IMR-90 (cell line): ENCODE data around the gene ZNG1B. TPM values are rescaled to one million over a fixed set of nuclear protein-coding genes. Genes with fewer than 3 reads are reported as not detected.
A peak's percentile ranks its signal among the peaks of the same experiment; 100 is the strongest.
"Not testable (repeated sequence)": the region's sequence is repeated elsewhere in the genome, so short reads cannot be mapped to it uniquely, and the experiment has no call there.

ENCODE experiments used
- ATAC-seq: fragments of 200-7000 bp; cut with Tn5 transposase; 2 replicates; pipeline ENCODE4 v1.9.1; 2020; ENCODE audit warnings: low read depth, mild to moderate bottlenecking, moderate library complexity
- BruUV-seq: library from RNA; stranded (reverse); fragments of 400-500 nt; replicated peaks from 2 replicates; lab custom pipeline; 2021; lab: Mats Ljungman, UMichigan
- CTCF ChIA-PET: fragments of 300-600 bp; formaldehyde crosslinking; extraction: SDS; loops from one replicate; lab custom pipeline; 2021; ENCODE audit warnings: antibody characterized with exemption; lab: Yijun Ruan, JAX
- POLR2A ChIA-PET: fragments of 300-600 bp; sonication (Branson Sonifier 250); formaldehyde crosslinking; loops from one replicate; lab custom pipeline; 2022; ENCODE audit warnings: antibody characterized with exemption; ENCODE audit not compliant: unreplicated experiment; lab: Charles Lee
- DNase-seq: peaks from one replicate; pipeline ENCODE4 v3.0.0; 2013
- H2AFZ ChIP-seq: replicated peaks from 2 replicates; pipeline ENCODE3; 2013; ENCODE audit warnings: low read length, mild to moderate bottlenecking; ENCODE audit not compliant: poor library complexity
- H2AK5ac ChIP-seq: 2 replicates; pipeline ENCODE4 v1.6.1; 2013; ENCODE audit warnings: low read depth, low read length, inconsistent platforms
- H2AK9ac ChIP-seq: replicated peaks from 2 replicates; pipeline ENCODE3; 2013; ENCODE audit warnings: mild to moderate bottlenecking, low read depth, low read length, moderate library complexity; ENCODE audit not compliant: poor library complexity
- H2BK120ac ChIP-seq: 2 replicates; pipeline ENCODE4 v1.6.1; 2013; ENCODE audit warnings: low read depth, low read length, inconsistent platforms
- H2BK15ac ChIP-seq: 3 replicates; pipeline ENCODE4 v1.6.1; 2013; ENCODE audit warnings: low read depth, low read length, inconsistent platforms
- H2BK20ac ChIP-seq: 2 replicates; pipeline ENCODE4 v1.6.1; 2013; ENCODE audit warnings: low read depth, mild to moderate bottlenecking, inconsistent platforms, low read length, moderate library complexity
- H2BK5ac ChIP-seq: 2 replicates; pipeline ENCODE4 v1.6.1; 2013; ENCODE audit warnings: mild to moderate bottlenecking, low read depth, low read length, inconsistent platforms; ENCODE audit not compliant: poor library complexity, severe bottlenecking
- H3K14ac ChIP-seq: replicated peaks from 2 replicates; pipeline ENCODE4 v1.6.1; 2013; ENCODE audit warnings: low read depth, low read length, inconsistent platforms
- H3K18ac ChIP-seq: 2 replicates; pipeline ENCODE4 v1.6.1; 2013; ENCODE audit warnings: low read depth, low read length, control low read depth
- H3K23ac ChIP-seq: 2 replicates; pipeline ENCODE4 v1.6.1; 2013; ENCODE audit warnings: low read depth, low read length, inconsistent platforms
- H3K27ac ChIP-seq: 2 replicates; pipeline ENCODE4 v1.5.1; 2013; ENCODE audit warnings: mild to moderate bottlenecking, control low read depth, low read length; ENCODE audit not compliant: insufficient read depth
- H3K27me3 ChIP-seq: 2 replicates; pipeline ENCODE4 v1.6.1; 2013; ENCODE audit warnings: low read length; ENCODE audit not compliant: control insufficient read depth, insufficient read depth
- H3K36me3 ChIP-seq: 2 replicates; pipeline ENCODE4 v1.6.1; 2013; ENCODE audit warnings: low read length, mixed read lengths; ENCODE audit not compliant: control insufficient read depth, insufficient read depth
- H3K4ac ChIP-seq: 2 replicates; pipeline ENCODE4 v1.6.1; 2013; ENCODE audit warnings: low read depth, low read length, inconsistent platforms
- H3K4me1 ChIP-seq: 2 replicates; pipeline ENCODE4 v1.6.1; 2013; ENCODE audit warnings: low read length, mixed read lengths; ENCODE audit not compliant: control insufficient read depth, insufficient read depth
- H3K4me2 ChIP-seq: 2 replicates; pipeline ENCODE4 v1.6.1; 2013; ENCODE audit warnings: low read depth, mild to moderate bottlenecking, control low read depth, low read length, moderate library complexity
- H3K4me3 ChIP-seq: 2 replicates; pipeline ENCODE4 v1.5.1; 2013; ENCODE audit warnings: low read depth, mild to moderate bottlenecking, control low read depth, low read length, moderate library complexity; ENCODE audit not compliant: insufficient read depth
- H3K56ac ChIP-seq: 2 replicates; pipeline ENCODE4 v1.6.1; 2013; ENCODE audit warnings: low read length, inconsistent platforms; ENCODE audit not compliant: insufficient read depth; ENCODE audit errors: extremely low read depth
- H3K79me1 ChIP-seq, 2 experiments: 2 replicates each; pipeline ENCODE4 v1.6.1; 2013; ENCODE audit warnings: low read length in 2 of 2, inconsistent platforms in 1 of 2, low read depth in 1 of 2
- H3K9ac ChIP-seq: 2 replicates; pipeline ENCODE4 v1.6.1; 2013; ENCODE audit warnings: low read depth, low read length, control low read depth
- H3K9me1 ChIP-seq: 2 replicates; pipeline ENCODE4 v1.6.1; 2013; ENCODE audit warnings: low read length, inconsistent platforms; ENCODE audit not compliant: insufficient read depth
- H3K9me3 ChIP-seq: 2 replicates; pipeline ENCODE4 v1.6.1; 2013; ENCODE audit warnings: low read length; ENCODE audit not compliant: control insufficient read depth, insufficient read depth
- H4K20me1 ChIP-seq: 2 replicates; pipeline ENCODE4 v1.6.1; 2013; ENCODE audit warnings: low read length, inconsistent platforms; ENCODE audit not compliant: insufficient read depth
- H4K5ac ChIP-seq: 2 replicates; pipeline ENCODE4 v1.6.1; 2013; ENCODE audit warnings: mild to moderate bottlenecking, low read depth, low read length, control low read depth
- H4K8ac ChIP-seq, 2 experiments: 2 replicates each; pipeline ENCODE4 v1.6.1; 2013; ENCODE audit warnings: low read depth in 2 of 2, low read length in 2 of 2, control low read depth in 1 of 2, inconsistent platforms in 1 of 2
- H4K91ac ChIP-seq: 2 replicates; pipeline ENCODE4 v1.6.1; 2013; ENCODE audit warnings: low read depth, low read length, inconsistent platforms; ENCODE audit not compliant: insufficient read depth
- WGBS, 2 experiments: methylation state at CpG; one replicate each; pipeline versions ENCODE4 v1.1.5 to v1.1.7; 2013; ENCODE audit warnings: missing lambda C conversion rate in 2 of 2; ENCODE audit not compliant: insufficient read length in 1 of 2; ENCODE audit errors: extremely low coverage in 2 of 2; 5-methylcytosine and 5-hydroxymethylcytosine counted together
- dilution Hi-C: fragments of 300-500 bp; cut with HindIII; formaldehyde crosslinking; loops from one replicate; pipeline ENCODE4 v1.14.3; 2018; ENCODE audit warnings: low sequenced_read_pairs; ENCODE audit not compliant: unreplicated experiment
- in situ Hi-C: fragments of 300-500 bp; cut with MboI; formaldehyde crosslinking; loops from 3 replicates; pipeline ENCODE4 v1.14.3; 2019; ENCODE audit warnings: low sequenced_read_pairs, inconsistent platforms, mixed read lengths
- intact Hi-C: fragments of 100-400 bp; cut with micrococcal nuclease; formaldehyde crosslinking; loops from 2 replicates; pipeline ENCODE4 v1.10.0; 2022
- polyA plus RNA-seq, 3 experiments: library from polyadenylated mRNA; depleted of rRNA; stranded (reverse); fragments of >200 nt; gene quantifications; 2 replicates each; pipeline ENCODE4 v1.2.3, GENCODE V29; 2012; ENCODE audit warnings: low replicate concordance in 1 of 3
- total RNA-seq: library from RNA; depleted of rRNA; stranded (reverse); fragments of >200 nt; gene quantifications from 2 replicates; pipeline ENCODE4 v1.2.3, GENCODE V29; 2012

ZNG1B gene
- total and polyA plus RNA-seq, 2 of the 4 experiments (the other 2 are of a cell fraction), result 7.0 to 11.2 TPM

GRCh38 chr2:113507394-113508140, 70.1 kb downstream of the ZNG1B start:
- H3K56ac ChIP-seq, H3K9me1 ChIP-seq, H3K4ac ChIP-seq, CTCF ChIA-PET, H3K23ac ChIP-seq, H3K9ac ChIP-seq, H2AFZ ChIP-seq, H3K4me1 ChIP-seq, BruUV-seq, H4K5ac ChIP-seq, H2AK5ac ChIP-seq, in situ Hi-C loops, H2AK9ac ChIP-seq, H3K14ac ChIP-seq, H4K8ac ChIP-seq, H2BK20ac ChIP-seq, H3K4me2 ChIP-seq, H3K9me3 ChIP-seq, dilution Hi-C loops, H3K27ac ChIP-seq, H2BK15ac ChIP-seq, H3K79me1 ChIP-seq, intact Hi-C loops, H2BK5ac ChIP-seq, H3K18ac ChIP-seq, DNase-seq, H3K36me3 ChIP-seq, H2BK120ac ChIP-seq, H4K91ac ChIP-seq, POLR2A ChIA-PET, H3K4me3 ChIP-seq, H4K20me1 ChIP-seq: not testable (repeated sequence)
- peak; percentile 21; the same call in 1 of the 2 replicates for ATAC-seq
- WGBS, 2 experiments, result 5% methylated on average over 3 of the region's 14 CpGs; no CpG with 5 or more reads in 1 of the 2 experiments
- H3K27me3 ChIP-seq, result peaks cover 23% of the 10 kb centered on the region

- H4K20me1 ChIP-seq, H4K5ac ChIP-seq, H3K14ac ChIP-seq, H2BK120ac ChIP-seq, POLR2A ChIA-PET, BruUV-seq, H3K18ac ChIP-seq, H2AK5ac ChIP-seq, H3K4me1 ChIP-seq, H3K4me2 ChIP-seq, H3K27ac ChIP-seq, H2BK15ac ChIP-seq, H3K4me3 ChIP-seq, H3K9ac ChIP-seq, DNase-seq, H3K9me1 ChIP-seq, H4K91ac ChIP-seq, H2AK9ac ChIP-seq, H3K36me3 ChIP-seq, H2BK20ac ChIP-seq, H3K23ac ChIP-seq, H2BK5ac ChIP-seq, H3K9me3 ChIP-seq, H2AFZ ChIP-seq, in situ Hi-C loops, ATAC-seq, intact Hi-C loops, H3K56ac ChIP-seq, CTCF ChIA-PET, H3K79me1 ChIP-seq, H3K4ac ChIP-seq, H4K8ac ChIP-seq, dilution Hi-C loops: not testable (repeated sequence)
- peaks cover 18% of the 10 kb centered on the region for H3K27me3 ChIP-seq
- no CpG with 5 or more reads among the region's 11 CpGs for WGBS, 2 experiments
Observed at GRCh38 chr2:113508187-113508586, 70.7 kb downstream of the ZNG1B start.
